Nucleus accumbens (tissue), 56 donors: ENCODE data around the gene ADAMTSL3.

Source experiments
- DNase-seq, 56 donors: peaks; one replicate each; lab custom pipeline; 2025; lab: John Stamatoyannopoulos, UW

ADAMTSL3 gene

GRCh38 chr15:83656192-83656591 lies 2.3 kb downstream of the ADAMTSL3 start:
- no peak for DNase-seq

- no peak for DNase-seq
Measured at GRCh38 chr15:83656943-83657528, 3.1 kb downstream of the ADAMTSL3 start.

- DNase-seq, result no peak
Measured at GRCh38 chr15:83657549-83657948, 3.6 kb downstream of the ADAMTSL3 start.

- DNase-seq, result no peak
Measured at GRCh38 chr15:83658430-83659416, 4.8 kb downstream of the ADAMTSL3 start.

GRCh38 chr15:83659417-83659812 lies 5.5 kb downstream of the ADAMTSL3 start:
- no peak for DNase-seq

GRCh38 chr15:83665480-83665879 lies 11.6 kb downstream of the ADAMTSL3 start:
- no peak for DNase-seq

- DNase-seq, result no peak
Measured at GRCh38 chr15:83670672-83671229, 16.8 kb downstream of the ADAMTSL3 start.

- DNase-seq, result no peak
Measured at GRCh38 chr15:83671603-83672002, 17.7 kb downstream of the ADAMTSL3 start.

- peak in 4 of 56 donors; percentile 4 to 8 (median 6) for DNase-seq
Measured at GRCh38 chr15:83673385-83673784, 19.5 kb downstream of the ADAMTSL3 start.

- no peak for DNase-seq
Measured at GRCh38 chr15:83682476-83683088, 28.7 kb downstream of the ADAMTSL3 start.

GRCh38 chr15:83685916-83686332 lies 32.0 kb downstream of the ADAMTSL3 start:
- DNase-seq, result no peak

GRCh38 chr15:83688201-83688600 lies 34.3 kb downstream of the ADAMTSL3 start:
- no peak for DNase-seq

- DNase-seq, result no peak
Measured at GRCh38 chr15:83690676-83691075, 36.8 kb downstream of the ADAMTSL3 start.

GRCh38 chr15:83692746-83693581 lies 39.0 kb downstream of the ADAMTSL3 start:
- no peak for DNase-seq

- no peak for DNase-seq
Measured at GRCh38 chr15:83694015-83694414, 40.1 kb downstream of the ADAMTSL3 start.

GRCh38 chr15:83694536-83694935 lies 40.6 kb downstream of the ADAMTSL3 start:
- no peak for DNase-seq

- DNase-seq, result no peak
Measured at GRCh38 chr15:83695246-83695645, 41.3 kb downstream of the ADAMTSL3 start.

- DNase-seq, result no peak
Measured at GRCh38 chr15:83695901-83696425, 42.0 kb downstream of the ADAMTSL3 start.

- no peak for DNase-seq
Measured at GRCh38 chr15:83697716-83698115, 43.8 kb downstream of the ADAMTSL3 start.

- DNase-seq, result peak in 1 of 56 donors; percentile 14
Measured at GRCh38 chr15:83698294-83698693, 44.4 kb downstream of the ADAMTSL3 start.
